Fibroblast of pulmonary artery (primary cell): Measurements from ENCODE around the gene P2RY14.

ENCODE experiments used
- DNase-seq: peaks from one replicate; pipeline ENCODE4 v3.0.0-alpha.2; 2010; ENCODE audit warnings: low read depth
- H3K4me3 ChIP-seq: replicated peaks from 2 replicates; pipeline ENCODE4 v1.5.1; 2011; ENCODE audit warnings: low read depth, mild to moderate bottlenecking, control low read depth, low read length, moderate library complexity
- TF ChIP-seq, protein P1 (sequence below): IDR thresholded peaks from 2 replicates; pipeline ENCODE4 v1.5.1; 2011; ENCODE audit warnings: mild to moderate bottlenecking, control low read depth, low read length, inconsistent platforms; ENCODE audit errors: missing control alignments

The P2RY14 gene

DNA sequence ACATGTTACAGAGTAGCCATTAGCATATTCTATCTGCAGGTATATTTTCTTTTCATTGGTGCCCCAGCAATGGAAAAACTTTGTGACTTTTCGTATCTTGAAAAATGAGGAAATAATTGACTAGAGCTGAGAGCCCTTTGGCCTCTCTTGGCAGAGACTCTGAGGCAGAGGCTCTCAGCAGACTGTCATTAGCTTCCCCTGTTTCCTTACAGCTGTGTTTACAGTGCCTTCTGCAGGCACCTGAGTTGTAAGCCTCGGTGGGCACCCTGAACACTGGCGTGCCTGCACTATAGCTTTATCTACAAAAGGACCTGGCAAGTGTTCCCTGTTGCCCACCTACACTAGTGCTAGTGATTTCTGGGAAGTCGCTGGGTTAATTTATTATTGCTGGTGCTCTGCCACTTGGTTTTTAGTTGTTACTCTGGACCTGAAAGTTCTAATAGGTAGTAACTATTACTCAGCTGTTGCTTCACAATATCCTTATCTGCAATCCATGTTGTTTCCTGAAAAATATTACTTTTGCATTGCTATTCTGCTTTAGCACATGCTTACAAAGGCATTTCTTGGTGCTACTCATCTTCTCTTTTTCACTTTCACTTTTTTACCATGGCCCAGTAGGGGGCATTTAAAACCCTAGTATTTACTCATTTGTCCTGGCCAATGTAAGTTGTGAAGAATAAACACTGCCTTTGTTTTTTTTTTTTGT, 67.5 kb downstream of the P2RY14 start:
- TF ChIP-seq, protein P1, sequence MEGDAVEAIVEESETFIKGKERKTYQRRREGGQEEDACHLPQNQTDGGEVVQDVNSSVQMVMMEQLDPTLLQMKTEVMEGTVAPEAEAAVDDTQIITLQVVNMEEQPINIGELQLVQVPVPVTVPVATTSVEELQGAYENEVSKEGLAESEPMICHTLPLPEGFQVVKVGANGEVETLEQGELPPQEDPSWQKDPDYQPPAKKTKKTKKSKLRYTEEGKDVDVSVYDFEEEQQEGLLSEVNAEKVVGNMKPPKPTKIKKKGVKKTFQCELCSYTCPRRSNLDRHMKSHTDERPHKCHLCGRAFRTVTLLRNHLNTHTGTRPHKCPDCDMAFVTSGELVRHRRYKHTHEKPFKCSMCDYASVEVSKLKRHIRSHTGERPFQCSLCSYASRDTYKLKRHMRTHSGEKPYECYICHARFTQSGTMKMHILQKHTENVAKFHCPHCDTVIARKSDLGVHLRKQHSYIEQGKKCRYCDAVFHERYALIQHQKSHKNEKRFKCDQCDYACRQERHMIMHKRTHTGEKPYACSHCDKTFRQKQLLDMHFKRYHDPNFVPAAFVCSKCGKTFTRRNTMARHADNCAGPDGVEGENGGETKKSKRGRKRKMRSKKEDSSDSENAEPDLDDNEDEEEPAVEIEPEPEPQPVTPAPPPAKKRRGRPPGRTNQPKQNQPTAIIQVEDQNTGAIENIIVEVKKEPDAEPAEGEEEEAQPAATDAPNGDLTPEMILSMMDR, result peak; percentile 23
- DNase-seq, result peak; percentile 38
- H3K4me3 ChIP-seq, result no peak overlapping the region

DNA sequence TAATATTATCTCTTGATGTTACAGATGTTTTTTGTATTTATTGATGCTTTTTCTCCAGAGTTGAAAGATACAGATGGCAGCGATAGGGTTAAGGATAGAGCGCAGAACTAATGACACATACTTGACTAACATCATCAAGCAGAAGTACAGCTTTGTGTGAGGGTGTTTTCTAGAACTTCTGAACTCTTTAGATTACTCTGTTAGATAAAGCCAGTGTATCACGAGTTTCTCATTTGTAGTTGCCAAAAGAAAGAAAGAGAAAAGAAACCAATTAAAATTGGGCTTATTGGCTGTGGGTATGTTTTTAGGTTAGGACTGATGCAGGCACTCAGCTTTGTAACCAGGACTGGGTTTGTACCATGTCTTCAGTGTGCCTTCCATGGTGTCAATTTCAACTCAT, 68.7 kb downstream of the P2RY14 start:
- no peak for DNase-seq
- TF ChIP-seq, protein P1, result no peak

DNA sequence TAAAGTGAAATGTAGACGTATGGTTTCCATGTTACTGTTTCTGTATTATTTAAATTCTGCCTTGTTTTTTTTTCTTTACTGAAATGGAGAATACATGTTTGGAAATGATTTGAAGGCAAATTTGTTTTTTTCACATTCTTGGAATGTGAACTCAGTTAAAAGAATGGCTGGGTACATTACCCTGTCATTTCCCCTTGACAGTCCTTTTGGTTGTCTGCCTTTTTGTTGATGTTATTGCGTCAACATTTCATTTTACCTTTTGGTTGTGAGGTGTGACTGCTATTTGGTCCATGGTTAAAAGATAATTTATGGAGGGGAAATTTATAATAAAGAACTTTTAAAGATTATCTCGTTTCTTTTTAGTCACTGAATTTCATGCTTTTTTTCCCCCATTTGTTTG, 72.1 kb downstream of the P2RY14 start:
- TF ChIP-seq, protein P1, result no peak
- no peak for DNase-seq

More for the DNA sequence above, 68.7 kb downstream of the P2RY14 start:
- H3K4me3 ChIP-seq, result no peak overlapping the region

DNA sequence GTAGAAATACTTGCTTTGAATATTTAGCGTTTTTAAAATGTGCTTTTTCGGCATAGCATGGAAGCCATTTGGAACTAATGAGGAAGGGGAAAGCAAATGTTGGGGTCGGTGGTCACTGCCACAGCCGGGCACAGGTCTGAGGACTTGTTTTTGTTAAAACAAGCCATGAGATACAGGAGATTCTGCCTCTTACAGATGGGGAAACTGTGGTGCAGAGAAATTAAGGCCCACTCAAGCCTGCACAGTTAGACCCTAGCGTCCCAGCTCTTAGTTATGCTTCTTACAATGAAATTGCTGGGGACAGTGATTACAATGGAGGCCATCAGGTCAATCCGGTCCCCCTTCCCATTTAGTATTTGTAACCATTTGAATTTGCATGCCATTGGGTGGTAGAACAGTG, 72.9 kb downstream of the P2RY14 start:
- no peak for DNase-seq
- TF ChIP-seq, protein P1, result no peak
- no peak overlapping the region for H3K4me3 ChIP-seq

More for the DNA sequence above, 72.1 kb downstream of the P2RY14 start:
- H3K4me3 ChIP-seq, result no peak overlapping the region

DNA sequence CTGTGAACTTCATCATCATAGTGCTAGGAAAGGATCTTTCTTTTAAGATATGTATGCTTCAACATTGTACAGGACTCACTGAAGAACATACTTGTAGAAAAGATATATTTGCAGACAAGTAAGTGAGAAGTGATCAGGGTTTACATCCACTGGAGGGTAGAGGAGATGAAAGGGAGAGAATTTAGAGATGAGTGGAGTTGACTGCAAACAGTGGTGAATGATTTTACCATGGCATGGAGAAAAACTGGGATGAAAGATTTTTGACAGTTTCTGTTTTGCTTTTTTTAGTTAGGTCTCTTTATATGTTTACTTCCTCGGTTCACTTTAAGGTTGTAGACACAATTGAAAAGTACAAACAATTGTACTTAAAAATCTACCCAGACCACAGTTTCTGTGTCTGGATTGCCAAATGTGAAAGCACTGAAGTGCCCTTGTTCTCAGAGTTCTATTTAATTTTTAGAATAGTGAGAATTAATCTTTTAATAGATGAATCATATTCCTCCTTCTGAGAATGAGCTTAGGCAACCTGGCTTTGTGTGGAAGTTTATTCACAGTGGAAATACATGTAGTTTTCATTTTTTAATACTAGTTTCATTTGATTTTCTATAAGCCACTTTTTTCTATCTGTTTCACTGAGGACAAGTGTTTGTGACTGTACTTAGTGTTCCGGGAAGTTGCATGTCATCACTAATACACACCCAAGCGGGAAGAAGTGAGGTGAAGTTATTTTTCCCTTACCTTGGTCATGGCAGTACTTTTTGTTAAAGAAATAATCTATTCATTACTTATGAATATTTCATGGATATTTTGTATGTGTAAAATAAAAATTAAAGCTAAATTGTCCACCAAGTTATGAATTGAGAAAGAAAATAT, 73.6 kb downstream of the P2RY14 start:
- TF ChIP-seq, protein P1, result no peak
- no peak overlapping the region for H3K4me3 ChIP-seq
- DNase-seq, result no peak

DNA sequence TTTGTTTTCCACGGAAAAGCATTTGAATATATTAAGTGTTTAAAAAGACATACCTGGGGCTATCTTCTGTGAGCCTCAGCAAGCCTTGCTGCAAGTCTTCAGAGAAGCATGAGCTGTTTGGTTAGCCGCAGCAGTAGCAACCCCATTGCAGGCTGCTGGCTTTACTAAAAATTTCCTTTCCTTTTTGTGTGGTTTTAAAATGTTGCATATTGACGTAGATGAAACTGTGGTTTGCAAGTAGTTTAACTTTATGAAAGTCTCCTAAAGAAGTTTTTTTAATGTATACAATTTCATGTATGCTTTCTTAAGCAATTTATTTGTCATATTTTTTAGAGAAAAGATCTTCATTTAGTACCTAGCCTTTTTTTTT, 75.3 kb downstream of the P2RY14 start, which contains the start of gene GPR171:
Gene GPR171 (minus strand): TSS at position 166 of the 370 bp plus-strand sequence. CDS start 3,830 bp downstream, outside the sequence.
- no peak for DNase-seq
- no peak within 1 kb of the TSS for H3K4me3 ChIP-seq
- TF ChIP-seq, protein P1, result no peak
